Smooth muscle cell of the coronary artery (primary cell): ENCODE data around the gene ASB10. TPM values are rescaled to one million over a fixed set of nuclear protein-coding genes. Genes with fewer than 3 reads are reported as not detected.

ENCODE experiments used
- total RNA-seq: library from RNA; depleted of rRNA; stranded (reverse); fragments of >200 nt; gene quantifications from 2 replicates; pipeline ENCODE4 v1.2.3, GENCODE V29; 2014; ENCODE audit warnings: low replicate concordance

Gene ASB10, protein sequence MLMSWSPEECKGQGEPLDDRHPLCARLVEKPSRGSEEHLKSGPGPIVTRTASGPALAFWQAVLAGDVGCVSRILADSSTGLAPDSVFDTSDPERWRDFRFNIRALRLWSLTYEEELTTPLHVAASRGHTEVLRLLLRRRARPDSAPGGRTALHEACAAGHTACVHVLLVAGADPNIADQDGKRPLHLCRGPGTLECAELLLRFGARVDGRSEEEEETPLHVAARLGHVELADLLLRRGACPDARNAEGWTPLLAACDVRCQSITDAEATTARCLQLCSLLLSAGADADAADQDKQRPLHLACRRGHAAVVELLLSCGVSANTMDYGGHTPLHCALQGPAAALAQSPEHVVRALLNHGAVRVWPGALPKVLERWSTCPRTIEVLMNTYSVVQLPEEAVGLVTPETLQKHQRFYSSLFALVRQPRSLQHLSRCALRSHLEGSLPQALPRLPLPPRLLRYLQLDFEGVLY
- not detected in 2 replicates for total RNA-seq

DNA sequence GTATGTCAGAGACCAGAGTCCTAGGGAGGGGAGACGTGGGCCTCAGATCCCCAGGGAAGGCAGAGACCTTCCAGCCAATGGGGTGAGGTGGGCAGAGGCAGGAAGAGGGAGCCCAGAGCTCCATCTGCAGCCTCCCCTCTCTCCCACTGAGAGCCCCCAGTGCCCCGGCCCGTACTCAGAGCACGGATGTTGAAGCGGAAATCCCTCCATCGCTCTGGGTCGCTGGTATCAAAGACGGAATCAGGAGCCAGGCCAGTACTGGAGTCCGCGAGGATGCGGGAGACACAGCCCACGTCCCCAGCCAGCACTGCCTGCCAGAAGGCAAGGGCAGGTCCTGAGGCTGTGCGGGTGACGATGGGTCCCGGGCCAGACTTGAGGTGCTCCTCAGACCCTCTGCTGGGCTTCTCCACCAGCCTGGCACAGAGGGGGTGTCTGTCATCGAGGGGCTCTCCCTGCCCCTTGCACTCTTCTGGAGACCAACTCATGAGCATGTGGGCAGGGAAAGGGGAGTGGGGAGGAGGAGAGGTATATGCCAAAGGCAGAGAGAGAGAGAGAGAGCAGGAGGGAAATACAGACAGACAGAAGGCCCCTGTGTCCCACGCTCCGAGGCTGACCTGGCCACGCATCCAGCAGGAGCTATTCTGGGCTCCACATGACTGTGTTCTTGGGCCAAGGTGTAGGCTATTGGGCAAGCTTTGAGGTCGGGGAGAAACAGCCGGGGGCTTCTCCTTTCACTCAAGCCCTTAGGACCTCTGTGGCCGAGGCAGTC is at the start of gene ASB10:
TSS of gene ASB10 (minus strand) at position 611 of the 769 bp plus-strand sequence. CDS start at position 491, 120 bp downstream.

DNA sequence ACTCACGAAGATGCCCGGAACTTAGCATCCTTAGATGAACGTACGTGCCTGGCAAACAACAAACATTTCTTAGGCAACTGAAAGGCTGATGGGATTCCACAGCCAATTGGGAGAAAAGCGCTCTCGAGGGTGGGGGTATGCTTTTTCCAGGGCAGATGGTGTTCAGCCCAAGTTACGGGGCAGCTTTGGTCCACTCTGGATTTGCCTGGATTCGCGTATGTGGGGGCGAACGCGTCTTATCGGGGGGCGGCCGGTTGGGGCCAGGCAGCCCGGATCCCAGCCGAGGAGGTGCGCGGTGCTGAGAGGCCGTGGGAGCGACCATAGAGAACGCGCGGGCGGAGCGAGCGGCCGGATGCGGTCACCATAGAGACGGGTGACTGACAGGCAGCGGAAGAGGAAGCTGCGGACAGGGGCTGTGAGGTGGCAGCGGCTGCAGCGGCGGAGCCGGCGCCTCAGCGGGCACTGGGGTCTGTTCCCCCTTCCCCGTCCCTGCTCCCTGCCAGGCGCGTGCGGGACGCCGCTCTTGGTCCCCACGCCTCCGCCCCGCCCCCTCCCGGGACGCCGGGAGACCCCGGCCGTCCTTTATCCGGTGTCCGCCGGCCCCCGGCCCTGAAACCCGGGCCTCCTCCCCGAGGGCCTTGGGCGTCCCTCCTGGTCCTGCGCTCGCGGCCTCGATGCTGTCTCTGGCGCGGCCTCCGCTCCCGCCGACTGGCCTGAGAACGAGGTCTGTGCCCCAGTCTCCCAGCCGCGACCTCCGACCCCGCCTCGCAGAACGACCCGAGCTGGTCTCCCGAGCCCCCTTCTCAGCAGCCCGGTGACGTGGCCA is 45.3 kb upstream of the ASB10 start, which contains the start of gene CHPF2:
TSS of gene CHPF2 (plus strand) at position 393 of the 826 bp plus-strand sequence. CDS start 1,529 bp downstream, outside the sequence.

DNA sequence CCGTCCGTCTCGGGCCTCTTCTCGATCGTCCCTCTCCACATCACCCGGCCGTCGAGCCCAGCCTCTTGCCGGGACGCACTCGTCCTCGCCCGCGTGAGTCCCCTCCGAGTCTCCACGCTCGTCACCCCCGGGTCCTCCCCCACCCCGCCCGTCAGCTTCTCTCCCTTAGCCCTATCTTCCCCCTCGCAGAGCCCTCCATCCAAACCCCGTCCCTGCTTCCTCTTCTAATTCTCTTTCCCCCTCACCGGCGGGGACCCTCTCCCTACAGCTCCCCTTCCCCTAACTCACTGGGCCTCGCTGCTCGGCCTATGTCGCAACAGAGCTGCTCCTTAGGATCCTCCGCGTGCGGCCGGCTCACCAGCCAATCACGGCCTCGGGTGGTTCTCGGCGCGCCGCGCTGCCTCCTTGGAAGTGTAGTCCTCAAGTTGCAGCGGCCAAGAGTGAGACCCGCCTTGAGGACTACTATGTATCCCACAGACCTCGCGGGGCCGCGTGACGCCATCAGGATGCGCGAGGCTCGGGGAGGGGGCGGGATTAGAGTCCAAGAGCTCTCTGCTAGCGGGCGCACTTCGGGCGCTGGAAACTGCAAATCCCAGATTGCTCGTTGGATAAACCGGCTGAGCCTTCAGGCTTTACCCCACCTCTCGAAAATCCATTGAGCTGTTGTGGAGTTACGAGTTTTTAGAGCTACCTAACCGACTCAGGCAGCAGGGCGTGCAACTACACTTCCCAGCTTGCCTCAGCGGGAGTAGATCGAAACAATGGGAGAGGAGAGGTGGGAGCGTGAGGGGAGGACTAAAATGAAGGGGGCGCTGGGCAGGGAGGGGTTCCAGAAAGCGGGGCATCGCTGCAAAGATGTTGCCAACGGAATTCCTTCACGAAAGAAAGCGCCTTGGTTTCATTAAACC is 40.1 kb upstream of the ASB10 start, which contains the start of gene ABCF2:
TSS of gene ABCF2 (minus strand) at position 331 of the 908 bp plus-strand sequence. CDS start 747 bp downstream, outside the sequence.

DNA sequence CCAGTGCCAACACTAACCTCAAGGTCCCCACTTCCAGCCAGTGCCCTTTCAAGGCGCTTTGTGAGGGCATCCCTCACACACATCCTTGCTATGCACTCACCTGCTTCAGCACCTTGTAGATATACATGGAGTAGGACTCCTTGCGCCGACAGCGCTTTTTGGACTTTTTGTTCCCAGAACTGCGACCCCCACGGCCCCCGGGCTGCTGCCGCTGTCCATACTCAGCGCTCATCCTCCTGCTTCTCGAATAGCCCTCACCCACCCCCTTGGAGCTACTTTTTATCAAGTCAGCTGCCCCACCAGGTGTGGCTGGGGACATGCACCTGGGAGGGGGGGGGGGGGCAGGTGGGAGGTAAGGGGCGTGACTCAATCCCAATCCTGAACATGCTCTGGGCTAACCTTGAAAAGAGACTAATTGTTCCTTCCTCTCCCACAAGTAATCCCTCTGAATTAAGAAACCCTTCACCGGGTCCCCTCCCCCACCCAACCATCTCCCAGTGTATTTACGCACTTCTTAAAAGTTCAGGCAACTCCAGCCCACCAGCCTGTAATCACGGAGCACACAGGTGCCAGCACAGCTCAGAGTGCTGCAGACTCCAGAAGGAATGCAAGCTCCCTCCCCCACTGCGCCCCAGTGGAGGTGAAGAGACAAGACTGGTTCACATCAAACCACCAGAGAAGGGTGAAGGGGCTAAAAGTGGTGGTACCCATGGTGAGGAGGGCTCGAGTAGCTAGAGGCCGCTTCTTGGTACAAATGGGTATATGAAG is 23.2 kb upstream of the ASB10 start, which contains the start of gene H2BK1:
TSS of gene H2BK1 (minus strand) at position 402 of the 768 bp plus-strand sequence. CDS start at position 232, 170 bp downstream.

DNA sequence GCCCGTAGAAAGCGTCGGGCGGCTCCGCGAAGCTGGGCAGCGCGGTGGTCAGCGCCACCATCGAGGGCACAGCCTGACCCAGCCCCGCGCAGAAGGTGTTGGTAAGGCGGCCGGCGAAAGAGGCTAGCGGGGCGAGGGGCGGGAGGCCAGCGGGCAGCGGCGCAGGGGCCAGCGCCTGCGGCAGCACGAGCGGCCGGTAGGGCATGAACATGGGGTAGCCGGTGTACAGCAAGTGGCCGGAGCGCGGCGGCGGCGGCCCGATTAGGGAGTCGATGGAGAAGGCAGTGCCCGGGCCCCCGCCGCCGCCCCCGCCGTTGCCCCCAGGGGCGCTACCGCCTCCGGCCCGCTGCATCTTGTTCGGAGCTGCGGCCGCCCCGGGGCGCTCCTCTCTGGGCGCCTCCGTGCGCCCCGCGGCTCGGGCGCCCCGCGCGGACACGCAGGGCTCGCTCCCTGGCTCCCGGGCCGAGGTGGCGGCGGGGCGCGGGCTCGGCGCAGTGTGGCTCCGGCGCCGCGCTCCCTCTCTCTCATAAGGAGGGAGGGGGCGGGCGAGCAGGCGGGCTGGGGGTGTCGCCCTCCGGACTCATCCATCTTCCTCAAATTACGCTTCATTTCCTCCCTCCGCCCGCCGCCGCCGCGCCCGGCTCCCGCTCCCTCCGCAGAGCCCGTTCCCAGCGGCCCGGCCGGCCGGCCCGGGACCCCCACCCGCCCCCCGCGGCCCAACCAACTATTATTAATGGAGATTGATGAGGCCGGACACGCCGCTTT is 19.7 kb downstream of the ASB10 start, which contains the start of gene GBX1:
TSS of gene GBX1 (minus strand) at position 498 of the 765 bp plus-strand sequence. CDS start at position 352, 146 bp downstream.

Other genes starting within 250 kb of the ASB10 start
- gene KCNH2, start 208.9 kb downstream of the ASB10 start, total RNA-seq, result 0.08 TPM in 1 of 2 replicates, not detected in the other
- gene NOS3, start 196.2 kb downstream of the ASB10 start, total RNA-seq, result 0.53 and 1.3 TPM in 2 replicates
- gene ATG9B, start 162.8 kb downstream of the ASB10 start, total RNA-seq, result 0.23 TPM in 1 of 2 replicates, not detected in the other
- 17.1 and 24.2 TPM in 2 replicates for gene ABCB8, start 158.8 kb downstream of the ASB10 start, total RNA-seq
- gene ASIC3, start 138.7 kb downstream of the ASB10 start, total RNA-seq, result 0.23 TPM in 1 of 2 replicates, not detected in the other
- gene CDK5, start 129.4 kb downstream of the ASB10 start, total RNA-seq, result 18.5 and 35.2 TPM in 2 replicates
- gene SLC4A2, start 127.7 kb downstream of the ASB10 start, total RNA-seq, result 89.1 and 103 TPM in 2 replicates
- 40.1 and 78.2 TPM in 2 replicates for gene FASTK, start 106.4 kb downstream of the ASB10 start, total RNA-seq
- 7.8 and 22.4 TPM in 2 replicates for gene TMUB1, start 103.8 kb downstream of the ASB10 start, total RNA-seq
- 31.1 and 36.3 TPM in 2 replicates for gene AGAP3, start 100.8 kb downstream of the ASB10 start, total RNA-seq
- gene GBX1, start 19.6 kb downstream of the ASB10 start, total RNA-seq, result not detected in 2 replicates
- gene H2BK1, start 23.2 kb upstream of the ASB10 start, total RNA-seq, result not detected in 2 replicates
- 39.8 and 50.4 TPM in 2 replicates for gene ABCF2, start 40.0 kb upstream of the ASB10 start, total RNA-seq
- gene CHPF2, start 45.2 kb upstream of the ASB10 start, total RNA-seq, result 40.2 and 71.5 TPM in 2 replicates
- 20.7 and 55.0 TPM in 2 replicates for gene SMARCD3, start 61.4 kb upstream of the ASB10 start, total RNA-seq
- gene NUB1, start 154.6 kb upstream of the ASB10 start, total RNA-seq, result 32.2 and 35.6 TPM in 2 replicates
- gene WDR86, start 222.8 kb upstream of the ASB10 start, total RNA-seq, result 0.08 and 1.1 TPM in 2 replicates